Measurements from ENCODE around the gene ABR.

Gene ABR

DNA sequence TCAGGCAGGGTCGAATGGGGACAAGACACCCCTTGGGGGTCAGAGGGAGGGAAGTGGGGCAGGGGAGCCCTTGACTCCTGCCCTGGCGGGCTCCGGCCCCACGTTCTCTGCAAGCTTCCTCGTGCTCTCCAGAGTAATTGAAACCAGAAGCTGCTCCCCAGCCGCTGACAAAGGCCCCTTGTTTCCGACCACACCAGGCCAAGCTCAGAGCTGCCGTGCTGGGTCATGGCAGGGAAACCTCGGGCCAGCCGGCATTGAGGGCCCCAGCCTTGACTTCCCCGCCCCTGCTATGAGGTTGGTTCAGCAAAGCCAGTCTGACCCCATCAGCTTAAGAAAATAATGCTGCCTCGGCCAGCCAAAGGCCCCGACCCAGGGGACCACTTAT, 139.6 kb downstream of the ABR start:
- Histone ChIP-seq H4K20me1 (peaks cover 0 to 55% (median 9%) of the 10 kb centered on the region in 11 experiments; a peak in 9 of 22 replicates), H3K4me3 (peak overlapping the region in 9 of 10 experiments; percentile 21 to 62 (median 42); a peak in 15 of 20 replicates), H3K27ac (peak overlapping the region; percentile 79 to 95 (median 91)), H3K9ac (peak overlapping the region; percentile 72 to 84 (median 80)), H3K9me3 (replicated peaks in 1 of 11) (peaks cover 0 to 11% (median 0%) of the 10 kb centered on the region in 11 experiments; a peak in 1 of 22 replicates), H3K4me2 (peak overlapping the region; percentile 84 to 96 (median 92)), H3K36me3 (peaks cover 10 to 80% (median 24%) of the 10 kb centered on the region in 11 experiments; a peak in 20 of 22 replicates), H3K4me1 (peaks cover 45 to 57% (median 53%) of the 10 kb centered on the region in 10 experiments), H3K27me3 (no peaks in the 10 kb centered on the region)
- no peak for TF ChIP-seq Cebpa-rat (IDR thresholded peaks at IDR 0.05)

DNA sequence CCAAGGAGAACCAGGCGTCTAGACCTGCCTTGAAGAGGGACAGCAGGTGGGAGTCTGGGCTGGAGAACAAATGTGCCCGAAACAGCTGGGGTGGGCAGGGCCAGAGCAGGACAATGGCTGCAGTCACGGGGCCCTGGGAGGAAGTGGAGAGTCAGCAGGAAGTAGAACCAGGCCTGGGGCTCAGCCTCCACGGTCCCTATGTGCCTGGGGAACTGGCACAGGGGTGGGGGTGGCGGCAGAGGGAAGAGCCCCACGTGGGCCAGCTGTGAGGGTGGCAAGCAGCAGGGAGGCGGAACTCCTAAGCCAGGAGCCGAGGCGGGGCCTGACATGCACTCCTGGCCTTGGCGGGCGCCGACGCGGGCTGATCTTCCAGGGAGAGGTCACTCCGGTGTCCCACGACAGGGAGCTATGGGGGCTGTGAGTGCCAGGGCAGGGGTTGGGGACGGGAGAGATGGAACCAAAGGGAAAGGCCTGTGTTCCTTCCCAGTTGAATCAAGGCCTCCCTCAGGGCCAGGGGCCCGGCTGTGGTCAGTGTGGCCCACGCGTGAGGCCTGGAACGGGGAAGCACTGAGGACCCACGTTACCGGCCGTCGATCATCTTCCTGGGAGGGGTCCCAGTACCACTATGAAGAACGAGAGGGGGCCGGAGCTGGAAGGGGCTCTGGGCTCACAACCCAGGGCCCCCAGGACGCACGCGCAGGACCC, 140.1 kb downstream of the ABR start:
- peak overlapping the region; percentile 79 to 95 (median 91) for H3K27ac ChIP-seq
- peak overlapping the region; percentile 84 to 96 (median 92) for H3K4me2 ChIP-seq
- peaks cover 0 to 54% (median 12%) of the 10 kb centered on the region in 11 experiments; a peak in 16 of 22 replicates for H4K20me1 ChIP-seq
- no peaks in the 10 kb centered on the region for H3K27me3 ChIP-seq
- no peak for TF ChIP-seq Cebpa-rat (IDR thresholded peaks at IDR 0.05)
- H3K9me3 ChIP-seq (replicated peaks in 1 of 11): peaks cover 0 to 11% (median 0%) of the 10 kb centered on the region in 11 experiments; a peak in 1 of 22 replicates
- H3K4me1 ChIP-seq: peaks cover 47 to 62% (median 57%) of the 10 kb centered on the region in 10 experiments
- H3K9ac ChIP-seq: peak overlapping the region; percentile 72 to 84 (median 80)
- peaks cover 10 to 78% (median 24%) of the 10 kb centered on the region in 11 experiments; a peak in 20 of 22 replicates for H3K36me3 ChIP-seq
- H3K4me3 ChIP-seq: peak overlapping the region in 9 of 10 experiments; percentile 21 to 62 (median 42); a peak in 16 of 20 replicates

GRCh38 chr17:1039123-1039507, 140.7 kb downstream of the ABR start:
- peaks cover 3 to 54% (median 17%) of the 10 kb centered on the region in 11 experiments; a peak in 19 of 22 replicates for H4K20me1 ChIP-seq
- H3K4me2 ChIP-seq: peak overlapping the region; percentile 84 to 96 (median 92)
- peak overlapping the region in 4 of 10 experiments; percentile 14 to 62 (median 26); a peak in 5 of 20 replicates for H3K4me3 ChIP-seq
- H3K27me3 ChIP-seq: no peaks in the 10 kb centered on the region
- H3K9ac ChIP-seq: peak overlapping the region; percentile 70 to 84 (median 80)
- H3K27ac ChIP-seq: peak overlapping the region; percentile 79 to 95 (median 91)
- peaks cover 53 to 63% (median 61%) of the 10 kb centered on the region in 10 experiments for H3K4me1 ChIP-seq
- peaks cover 10 to 78% (median 24%) of the 10 kb centered on the region in 11 experiments; a peak in 20 of 22 replicates for H3K36me3 ChIP-seq
- peaks cover 0 to 11% (median 0%) of the 10 kb centered on the region in 11 experiments; a peak in 1 of 22 replicates for H3K9me3 ChIP-seq (replicated peaks in 1 of 11)
- no peak for TF ChIP-seq Cebpa-rat (IDR thresholded peaks at IDR 0.05)

DNA sequence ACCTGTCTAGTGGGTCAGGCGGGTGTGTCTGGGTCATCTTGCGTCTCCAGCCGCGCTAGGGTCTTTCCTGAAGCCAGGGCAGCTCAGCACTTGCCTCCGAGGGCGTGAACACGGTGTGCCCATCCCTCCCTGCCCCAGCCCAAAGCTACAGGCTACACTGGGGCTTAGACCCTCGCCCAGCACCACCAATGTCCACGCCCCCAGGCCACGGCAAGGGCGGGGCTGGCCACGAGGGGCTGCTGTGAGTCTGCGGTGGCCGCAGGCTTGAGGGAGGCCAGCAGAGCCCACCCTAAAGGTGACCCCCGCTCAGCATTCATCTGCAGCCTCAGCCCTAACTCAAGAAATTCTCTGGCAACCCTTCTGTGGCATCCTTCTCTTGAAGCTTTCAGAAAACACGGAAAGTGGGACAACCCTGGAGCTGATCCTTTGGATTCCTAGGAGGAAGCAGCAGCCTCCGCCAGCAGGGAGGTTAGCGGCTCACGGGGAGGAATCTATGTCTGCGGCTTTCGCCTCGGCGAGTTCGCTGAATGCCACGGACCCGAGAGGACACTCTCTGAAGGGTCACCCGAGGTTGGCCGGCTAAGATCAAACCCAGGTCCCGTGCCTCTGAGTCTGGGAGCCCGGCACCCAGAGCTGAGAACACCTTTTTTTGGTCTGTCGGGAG, 141.2 kb downstream of the ABR start:
- peaks cover 57 to 67% (median 61%) of the 10 kb centered on the region in 10 experiments for H3K4me1 ChIP-seq
- H3K4me2 ChIP-seq: peak overlapping the region; percentile 84 to 96 (median 92); a peak in 21 of 22 replicates
- peaks cover 6 to 54% (median 22%) of the 10 kb centered on the region in 11 experiments; a peak in 21 of 22 replicates for H4K20me1 ChIP-seq
- no peak for TF ChIP-seq Cebpa-rat (IDR thresholded peaks at IDR 0.05)
- peak overlapping the region; percentile 79 to 95 (median 91); a peak in 20 of 22 replicates for H3K27ac ChIP-seq
- peaks cover 0 to 1% (median 0%) of the 10 kb centered on the region in 11 experiments; a peak in 1 of 22 replicates for H3K27me3 ChIP-seq
- 0 out of 20 replicates have a peak overlapping the region, but pooled peaks of 1 of the 10 experiments have one; percentile 17 for H3K4me3 ChIP-seq
- peaks cover 0 to 11% (median 0%) of the 10 kb centered on the region in 11 experiments; a peak in 1 of 22 replicates for H3K9me3 ChIP-seq (replicated peaks in 1 of 11)
- H3K9ac ChIP-seq: peak overlapping the region in 10 of 11 experiments; percentile 70 to 84 (median 80); a peak in 14 of 22 replicates
- H3K36me3 ChIP-seq: peaks cover 10 to 78% (median 24%) of the 10 kb centered on the region in 11 experiments; a peak in 20 of 22 replicates

- H4K20me1 ChIP-seq: peaks cover 18 to 55% (median 34%) of the 10 kb centered on the region in 11 experiments
- H3K4me2 ChIP-seq: no peak overlapping the region
- no peak overlapping the region for H3K27ac ChIP-seq
- peaks cover 65 to 74% (median 68%) of the 10 kb centered on the region in 10 experiments for H3K4me1 ChIP-seq
- H3K9ac ChIP-seq: no peak overlapping the region
- no peak for TF ChIP-seq Cebpa-rat (IDR thresholded peaks at IDR 0.05)
- peaks cover 0 to 10% (median 3%) of the 10 kb centered on the region in 11 experiments; a peak in 7 of 22 replicates for H3K27me3 ChIP-seq
- peaks cover 0 to 7% (median 0%) of the 10 kb centered on the region in 11 experiments; a peak in 1 of 22 replicates for H3K9me3 ChIP-seq (replicated peaks in 1 of 11)
- H3K36me3 ChIP-seq: peaks cover 7 to 78% (median 15%) of the 10 kb centered on the region in 11 experiments; a peak in 20 of 22 replicates
- no peak overlapping the region for H3K4me3 ChIP-seq
Measured at GRCh38 chr17:1037238-1037879, 142.4 kb downstream of the ABR start.

DNA sequence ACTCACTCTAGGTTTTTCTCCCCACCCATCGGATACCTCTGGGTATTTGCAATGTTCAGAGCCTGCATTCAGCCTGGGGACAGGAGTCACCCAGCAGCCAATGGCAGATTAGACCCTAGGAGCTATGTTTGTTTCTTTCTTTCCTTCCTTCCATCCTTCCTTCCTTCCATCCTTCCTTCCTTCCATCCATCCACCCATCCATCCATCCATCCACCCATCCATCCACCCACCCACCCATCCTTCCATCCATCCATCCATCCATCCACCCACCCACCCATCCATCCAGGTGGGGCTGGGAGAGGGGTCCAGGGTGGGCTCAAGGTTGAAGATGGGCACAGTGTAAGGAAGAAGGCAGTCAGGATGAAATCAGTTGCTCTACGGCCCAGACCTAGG, 142.9 kb downstream of the ABR start:
- Histone ChIP-seq H3K9ac (no peak overlapping the region), H3K4me1 (peaks cover 61 to 77% (median 72%) of the 10 kb centered on the region in 10 experiments), H3K4me3 (no peak overlapping the region), H3K27me3 (peaks cover 0 to 11% (median 3%) of the 10 kb centered on the region in 11 experiments; a peak in 7 of 22 replicates), H3K27ac (no peak overlapping the region), H3K36me3 (peaks cover 1 to 78% (median 10%) of the 10 kb centered on the region in 11 experiments; a peak in 19 of 22 replicates), H4K20me1 (peaks cover 22 to 55% (median 39%) of the 10 kb centered on the region in 11 experiments), H3K9me3 (replicated peaks in 1 of 11) (0 out of 22 replicates have a peak, but pooled peaks cover 0 to 2% (median 0%) of the 10 kb centered on the region in 11 experiments), H3K4me2 (peak overlapping the region in 2 of 11 experiments; percentile 25 to 35; a peak in 3 of 22 replicates)
- TF ChIP-seq Cebpa-rat (IDR thresholded peaks at IDR 0.05): no peak

GRCh38 chr17:1036171-1036844, 143.5 kb downstream of the ABR start:
- H4K20me1 ChIP-seq: peaks cover 22 to 52% (median 39%) of the 10 kb centered on the region in 11 experiments
- peaks cover 56 to 74% (median 70%) of the 10 kb centered on the region in 10 experiments for H3K4me1 ChIP-seq
- no peak for TF ChIP-seq Cebpa-rat (IDR thresholded peaks at IDR 0.05)
- H3K4me2 ChIP-seq: peak overlapping the region in 3 of 11 experiments; percentile 25 to 35 (median 29); a peak in 6 of 22 replicates
- peaks cover 0 to 73% (median 5%) of the 10 kb centered on the region in 11 experiments; a peak in 12 of 22 replicates for H3K36me3 ChIP-seq
- no peak overlapping the region for H3K4me3 ChIP-seq
- H3K27ac ChIP-seq: no peak overlapping the region
- H3K27me3 ChIP-seq: peaks cover 0 to 11% (median 3%) of the 10 kb centered on the region in 11 experiments; a peak in 7 of 22 replicates
- no peaks in the 10 kb centered on the region for H3K9me3 ChIP-seq (replicated peaks in 1 of 11)
- H3K9ac ChIP-seq: peak overlapping the region in 1 of 11 experiments; percentile 33; a peak in 3 of 22 replicates
